Osteocyte (in vitro differentiated cells): ENCODE data around the gene VPS33B. TPM values are rescaled to one million over a fixed set of nuclear protein-coding genes. Genes with fewer than 3 reads are reported as not detected.

Source experiments
- DNase-seq: peaks from one replicate; pipeline ENCODE4 v3.0.0; 2021; ENCODE audit warnings: mixed read lengths; ENCODE audit not compliant: unreplicated experiment; ENCODE audit errors: extremely low spot score
- H3K27ac Mint-ChIP-seq: one replicate; pipeline ENCODE4 v1.8.0; 2021; ENCODE audit warnings: mild to moderate bottlenecking, mixed read lengths; ENCODE audit not compliant: unreplicated experiment
- H3K27me3 Mint-ChIP-seq: one replicate; pipeline ENCODE4 v1.8.0; 2021; ENCODE audit warnings: mixed read lengths; ENCODE audit not compliant: unreplicated experiment
- H3K36me3 Mint-ChIP-seq: one replicate; pipeline ENCODE4 v1.8.0; 2021; ENCODE audit warnings: mixed read lengths; ENCODE audit not compliant: unreplicated experiment
- H3K4me1 Mint-ChIP-seq: one replicate; pipeline ENCODE4 v1.8.0; 2021; ENCODE audit warnings: mixed read lengths; ENCODE audit not compliant: unreplicated experiment
- H3K4me3 Mint-ChIP-seq: one replicate; pipeline ENCODE4 v1.8.0; 2021; ENCODE audit warnings: mild to moderate bottlenecking, moderate library complexity, mixed read lengths; ENCODE audit not compliant: unreplicated experiment
- H3K9me3 Mint-ChIP-seq: one replicate; pipeline ENCODE4 v1.8.0; 2021; ENCODE audit warnings: mixed read lengths; ENCODE audit not compliant: unreplicated experiment
- CTCF ChIP-seq: fragments of 200-600 bp; sonication (generic); IDR thresholded peaks from 2 replicates; pipeline ENCODE4 v1.5.0; 2021; ENCODE audit warnings: antibody characterized with exemption, mild to moderate bottlenecking, moderate library complexity
- total RNA-seq: library from RNA; stranded (reverse); gene quantifications from 2 replicates; pipeline ENCODE4 v1.2.1, GENCODE V29; 2021

VPS33B gene
- total RNA-seq, 1 donor from 2014 or later, result 13.7 TPM

- H3K36me3 Mint-ChIP-seq, result peaks cover 9% of the 10 kb centered on the region
- H3K27ac Mint-ChIP-seq, result no peak overlapping the region
- no peak overlapping the region for H3K4me3 Mint-ChIP-seq
These were observed 40.3 kb downstream of the VPS33B start for GRCh38 chr15:90982135-90982534.

GRCh38 chr15:90981681-90982080 is 40.7 kb downstream of the VPS33B start:
- Mint-ChIP-seq H3K27me3 (no peaks in the 10 kb centered on the region), H3K4me3 (no peak overlapping the region), H3K36me3 (peaks cover 9% of the 10 kb centered on the region), H3K27ac (no peak overlapping the region), H3K9me3 (no peaks in the 10 kb centered on the region), H3K4me1 (peaks cover 9% of the 10 kb centered on the region)
- DNase-seq, result no peak
- TF ChIP-seq CTCF, result no peak

More at GRCh38 chr15:90982135-90982534, 40.3 kb downstream of the VPS33B start:
- Mint-ChIP-seq H3K9me3 (no peaks in the 10 kb centered on the region), H3K4me1 (peaks cover 11% of the 10 kb centered on the region), H3K27me3 (no peaks in the 10 kb centered on the region)
- no peak for TF ChIP-seq CTCF
- DNase-seq, result no peak

- no peaks in the 10 kb centered on the region for H3K9me3 Mint-ChIP-seq
- TF ChIP-seq CTCF, result no peak
- DNase-seq, result no peak
- H3K27ac Mint-ChIP-seq, result no peak overlapping the region
- no peak overlapping the region for H3K4me3 Mint-ChIP-seq
- no peaks in the 10 kb centered on the region for H3K27me3 Mint-ChIP-seq
- H3K36me3 Mint-ChIP-seq, result peaks cover 15% of the 10 kb centered on the region
- peaks cover 6% of the 10 kb centered on the region for H3K4me1 Mint-ChIP-seq
These were observed 42.8 kb downstream of the VPS33B start for GRCh38 chr15:90979582-90979981.

GRCh38 chr15:90974216-90974615 is 48.2 kb downstream of the VPS33B start:
- Mint-ChIP-seq H3K4me3 (no peak overlapping the region), H3K27ac (no peak overlapping the region), H3K4me1 (peaks cover 3% of the 10 kb centered on the region), H3K36me3 (peaks cover 15% of the 10 kb centered on the region), H3K27me3 (no peaks in the 10 kb centered on the region), H3K9me3 (no peaks in the 10 kb centered on the region)
- no peak for TF ChIP-seq CTCF
- no peak for DNase-seq

- Mint-ChIP-seq H3K4me3 (no peak overlapping the region), H3K9me3 (no peaks in the 10 kb centered on the region), H3K27me3 (no peaks in the 10 kb centered on the region), H3K4me1 (no peaks in the 10 kb centered on the region), H3K27ac (no peak overlapping the region), H3K36me3 (peaks cover 12% of the 10 kb centered on the region)
- no peak for DNase-seq
- TF ChIP-seq CTCF, result no peak
These were observed 50.3 kb downstream of the VPS33B start for GRCh38 chr15:90972133-90972532.
